ENCODE results near the gene SULT1C4.
"Not testable (repeated sequence)": the region's sequence is repeated elsewhere in the genome, so short reads cannot be mapped to it uniquely, and the experiment has no call there.

SULT1C4 gene

DNA sequence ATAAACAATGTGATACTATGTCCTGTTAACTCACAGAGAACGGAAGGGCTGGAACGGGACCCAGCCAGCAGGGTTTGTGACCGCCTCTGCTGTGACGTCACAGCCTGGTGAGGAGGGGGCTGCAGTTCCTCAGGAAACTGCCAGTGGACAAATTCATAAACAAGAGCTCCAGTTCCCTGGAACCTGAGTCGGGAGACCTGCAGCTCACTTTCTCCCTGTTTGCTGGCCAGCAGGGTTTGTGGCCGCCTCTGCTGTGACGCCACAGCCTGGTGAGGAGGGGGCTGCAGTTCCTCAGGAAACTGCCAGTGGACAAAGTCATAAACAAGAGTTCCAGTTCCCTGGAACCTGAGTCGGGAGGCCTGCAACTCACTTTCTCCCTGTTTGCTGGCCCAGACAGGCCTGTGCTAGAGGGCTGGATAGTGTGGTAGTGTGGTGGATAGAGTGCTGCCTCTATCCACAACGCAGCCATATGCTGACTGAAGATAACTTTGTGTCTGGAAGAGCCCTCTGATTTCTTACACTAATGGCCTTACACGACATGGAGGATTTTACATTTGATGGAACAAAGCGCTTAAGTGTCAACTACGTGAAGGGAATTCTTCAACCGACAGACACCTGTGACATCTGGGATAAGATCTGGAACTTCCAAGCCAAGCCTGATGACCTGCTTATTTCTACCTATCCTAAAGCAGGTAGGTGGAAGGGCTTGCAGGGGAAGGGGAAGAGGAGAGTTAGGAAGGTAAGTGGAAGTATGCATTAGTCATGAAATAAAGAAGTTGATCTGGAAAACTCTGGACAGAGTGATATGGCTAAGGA lies at the start of gene SULT1C4:
Gene SULT1C4 (plus strand): TSS at position 140 of the 816 bp plus-strand sequence. CDS start 384 bp downstream, at position 524.
- DNase-seq: no peak

DNA sequence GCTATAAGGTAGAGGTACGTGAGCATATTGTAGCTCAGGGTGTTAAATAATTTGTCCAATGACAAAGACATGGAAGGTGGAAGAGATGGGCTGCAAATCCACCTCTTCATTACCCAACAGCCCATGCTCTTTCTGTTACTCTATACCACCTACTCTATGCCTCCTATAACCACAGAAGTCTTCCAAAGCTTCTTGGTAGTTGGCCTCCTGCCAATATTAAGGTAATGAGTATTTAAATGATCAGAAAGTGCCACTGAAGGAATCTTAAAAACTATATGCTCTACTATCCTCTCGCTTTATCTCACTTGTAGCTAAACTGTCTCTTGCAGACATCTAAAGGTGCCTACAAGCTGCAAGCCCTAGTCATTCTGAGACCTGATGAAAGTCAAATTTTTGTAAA lies 48.0 kb upstream of the SULT1C4 start:
- DNase-seq: no peak

DNA sequence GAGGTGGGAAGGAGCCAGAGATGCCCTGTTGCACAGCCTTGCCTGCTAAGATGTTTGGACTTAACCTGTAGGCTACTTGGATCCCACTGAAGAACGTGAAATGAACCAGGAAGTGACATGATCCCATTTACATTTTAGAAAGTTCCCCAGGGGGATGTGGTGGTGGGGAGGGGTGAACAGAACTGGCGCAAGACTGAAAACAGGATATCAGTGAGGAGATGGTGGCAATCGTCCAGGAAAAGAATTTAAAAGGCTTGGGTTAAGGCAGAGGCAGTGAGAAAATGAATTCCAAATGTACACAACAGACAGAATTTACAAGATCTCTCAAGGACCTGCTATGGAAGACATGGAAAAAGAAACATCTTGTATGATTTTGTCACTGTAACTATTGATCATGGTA lies 46.8 kb upstream of the SULT1C4 start:
- no peak for DNase-seq

DNA sequence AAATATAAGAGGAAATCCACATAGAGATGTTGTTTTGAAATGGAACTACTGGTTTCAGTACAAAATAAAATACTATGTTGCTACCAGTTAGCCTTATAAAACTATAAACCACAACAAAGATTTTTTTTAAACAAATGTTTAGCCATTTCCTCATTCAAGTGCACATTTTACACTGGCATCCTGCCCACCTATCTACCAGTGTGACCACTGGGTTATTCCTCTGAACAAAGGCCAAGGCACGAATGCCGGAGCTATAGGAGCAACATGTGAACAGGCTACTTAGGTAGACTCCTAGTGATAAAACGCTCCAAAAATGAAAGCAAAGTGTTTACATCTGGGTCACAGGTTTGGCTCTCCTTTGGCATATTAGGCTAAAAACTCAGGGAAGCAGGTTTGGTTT lies 31.8 kb upstream of the SULT1C4 start:
- no peak for DNase-seq

DNA sequence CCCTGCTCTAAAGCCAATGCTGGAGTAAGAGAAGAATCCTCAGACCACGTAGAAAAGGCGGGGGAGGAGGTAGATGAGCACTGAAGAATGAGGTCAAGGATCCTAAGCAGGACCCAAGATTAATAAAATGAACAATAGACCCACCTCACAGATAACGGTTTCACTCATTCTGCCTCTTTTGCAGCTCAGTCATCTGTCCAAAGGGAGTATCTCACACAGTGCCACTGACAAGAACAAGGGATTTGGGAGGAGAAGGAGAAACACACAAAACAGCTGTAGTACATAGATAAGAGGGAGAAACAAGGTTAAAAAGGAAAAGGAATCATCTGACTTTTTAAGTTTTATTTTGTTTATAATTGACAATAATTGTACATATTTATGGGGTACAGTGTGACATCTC lies 30.9 kb upstream of the SULT1C4 start:
- no peak for DNase-seq

DNA sequence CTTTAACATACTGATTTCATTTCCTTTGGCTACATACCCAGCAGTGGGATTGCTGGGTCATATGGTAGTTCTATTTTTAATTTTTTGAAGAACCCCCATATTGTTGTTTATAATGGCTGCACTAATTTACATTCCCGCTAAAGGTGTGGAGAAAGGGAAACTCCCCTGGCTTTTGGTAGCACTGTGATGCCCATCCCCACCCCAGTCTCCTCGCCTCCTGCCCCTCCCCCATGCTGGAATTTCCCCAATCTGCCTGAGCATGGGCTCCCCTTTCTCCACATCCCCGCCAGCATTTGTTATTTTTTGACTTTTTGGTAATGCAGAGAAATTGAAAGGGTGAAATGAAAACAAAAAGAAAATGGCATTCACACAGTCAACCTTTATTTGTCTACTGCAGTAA lies 30.0 kb upstream of the SULT1C4 start:
- no peak for DNase-seq

DNA sequence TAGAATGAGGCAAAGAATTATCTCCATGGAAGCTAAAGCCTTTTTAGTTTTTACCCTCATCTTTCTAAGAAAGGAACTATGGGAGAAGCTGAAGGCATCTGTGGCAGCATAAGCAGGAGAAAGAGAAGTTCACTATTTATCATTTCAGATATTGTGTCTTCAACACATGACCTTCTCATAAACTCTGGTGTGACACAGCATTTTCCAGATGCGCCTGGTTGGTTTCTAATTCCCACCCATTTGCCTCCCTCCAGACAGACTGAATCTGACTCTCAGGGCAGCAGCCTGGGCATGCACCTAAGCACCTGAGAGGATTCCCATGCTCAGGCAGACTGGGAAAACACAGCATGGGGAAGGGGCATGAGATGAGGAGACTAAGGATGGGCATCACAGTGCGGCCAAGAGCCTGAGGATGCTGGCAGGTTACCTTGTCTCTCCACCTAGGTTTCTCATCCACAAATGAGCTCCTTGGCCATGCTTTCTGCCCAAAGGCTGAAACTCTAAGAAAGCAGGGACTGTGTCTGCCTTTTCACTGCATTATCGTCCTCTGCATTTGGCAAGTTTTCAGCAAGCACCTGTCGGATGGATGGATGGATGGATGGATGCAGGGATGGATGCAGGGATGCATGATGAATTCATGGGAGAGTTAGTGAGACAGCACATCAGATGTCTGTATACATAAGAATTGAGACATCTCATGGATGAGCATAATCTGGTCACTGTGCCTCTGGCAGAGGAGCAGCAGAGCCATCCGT lies 28.8 kb upstream of the SULT1C4 start:
- DNase-seq: no peak

DNA sequence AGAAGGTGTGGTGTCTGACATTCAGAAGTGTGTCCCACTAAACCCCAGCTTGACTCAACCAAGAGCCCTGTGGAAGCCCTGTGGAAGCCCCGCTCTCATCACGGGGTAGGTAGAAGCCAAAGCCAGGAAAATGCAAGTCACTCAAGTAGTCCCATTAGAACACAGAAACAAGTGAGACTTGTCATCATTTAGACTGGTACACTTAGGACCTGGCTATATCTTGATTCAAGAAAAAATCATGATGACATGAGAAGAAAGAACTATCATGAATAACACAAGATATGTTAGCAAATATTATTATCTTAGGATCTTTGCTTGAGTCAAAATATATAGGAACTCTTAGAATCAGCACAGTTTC lies 28.2 kb upstream of the SULT1C4 start:
- no peak for DNase-seq

DNA sequence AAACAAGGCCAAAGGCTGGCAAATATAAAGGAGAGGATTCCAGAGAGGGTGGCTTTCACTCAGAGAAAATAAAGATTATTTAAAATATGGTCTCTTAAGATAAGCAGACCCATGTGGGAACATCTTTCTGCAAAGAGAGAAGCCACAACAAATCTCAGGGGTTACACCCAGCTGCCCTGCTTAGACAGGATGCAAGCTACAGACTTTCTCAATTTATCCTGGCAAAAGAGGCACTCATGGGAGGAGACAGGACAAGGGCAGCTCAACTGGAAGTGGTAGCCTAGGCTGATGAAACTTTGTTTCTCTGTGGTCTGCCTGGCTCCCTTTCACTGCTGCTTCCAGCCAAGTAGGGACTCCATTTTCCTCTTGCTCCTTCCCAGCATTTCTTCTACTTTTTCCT lies 25.9 kb upstream of the SULT1C4 start:
- DNase-seq: no peak

DNA sequence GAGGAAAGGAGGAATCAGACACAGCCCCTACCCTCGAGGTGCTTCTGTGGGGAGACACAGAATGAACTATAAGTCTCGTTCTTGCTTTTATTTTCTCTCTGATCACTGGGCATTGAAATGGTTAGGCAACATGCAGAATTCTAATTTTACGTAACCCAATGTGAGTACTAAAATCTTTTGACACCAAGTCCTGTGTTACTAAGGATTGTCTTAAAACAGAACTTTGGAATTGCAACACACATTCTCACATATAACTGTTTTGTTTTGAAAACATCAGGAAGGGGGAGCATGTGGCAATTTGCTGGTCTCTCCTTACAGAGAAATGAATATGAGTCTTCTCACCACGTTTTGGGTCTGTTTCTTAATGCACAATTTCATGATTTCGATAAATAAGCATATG lies 23.6 kb upstream of the SULT1C4 start:
- DNase-seq: no peak

DNA sequence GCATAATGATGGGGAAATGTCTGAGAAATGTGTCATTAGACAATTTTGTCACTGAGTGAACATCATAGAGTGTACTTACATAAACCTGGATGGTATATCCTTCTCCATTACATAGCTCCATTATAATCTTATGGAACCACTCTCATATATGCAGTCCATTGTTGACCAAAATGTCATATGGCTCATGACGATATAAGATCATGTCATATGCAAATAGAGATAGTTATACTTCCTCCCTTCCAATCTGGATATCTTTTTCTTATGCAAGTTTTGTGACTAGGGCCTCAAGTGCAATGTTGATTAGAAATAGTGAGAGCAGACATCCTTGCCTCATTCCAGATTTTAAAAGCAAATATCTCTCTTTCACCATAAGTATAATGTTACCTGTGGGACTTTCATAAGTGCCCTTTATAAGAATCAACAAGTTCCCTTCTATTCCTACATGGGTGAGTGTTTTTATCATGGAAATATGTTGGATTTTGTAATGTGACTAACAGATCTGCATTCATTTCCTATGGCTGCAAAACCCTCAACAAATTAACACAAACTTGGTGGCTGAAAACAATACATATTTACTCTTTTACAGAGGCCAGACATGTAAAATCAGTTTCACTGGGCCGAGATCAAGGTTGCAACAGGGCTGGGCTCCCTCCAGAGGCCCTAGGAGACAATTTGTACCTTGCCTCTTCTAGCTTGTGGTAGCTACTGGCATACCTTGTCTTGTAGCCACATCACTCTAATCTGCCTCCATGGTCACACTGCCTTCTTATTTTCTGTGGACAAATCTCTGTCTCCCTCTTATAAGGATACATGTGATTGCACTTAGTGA lies 21.6 kb upstream of the SULT1C4 start:
- DNase-seq: no peak

DNA sequence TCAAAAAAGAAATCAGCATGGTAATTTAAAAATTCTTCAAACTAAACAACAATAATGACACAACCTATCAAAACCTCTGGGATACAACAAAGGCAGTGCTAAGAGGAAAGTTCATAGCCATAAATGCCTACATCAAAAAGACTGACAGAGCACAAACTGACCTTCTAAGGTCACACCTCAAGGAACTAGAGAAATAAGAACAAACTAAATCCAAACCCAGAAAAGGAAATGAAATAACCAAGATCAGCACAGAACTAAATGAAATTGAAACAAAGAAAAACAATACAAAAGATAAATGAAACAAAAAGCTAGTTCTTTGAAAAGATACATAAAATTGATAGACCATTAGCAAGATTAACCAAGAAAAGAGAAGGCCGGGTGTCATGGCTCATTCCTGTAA lies 18.4 kb upstream of the SULT1C4 start:
- not testable (repeated sequence) for DNase-seq

DNA sequence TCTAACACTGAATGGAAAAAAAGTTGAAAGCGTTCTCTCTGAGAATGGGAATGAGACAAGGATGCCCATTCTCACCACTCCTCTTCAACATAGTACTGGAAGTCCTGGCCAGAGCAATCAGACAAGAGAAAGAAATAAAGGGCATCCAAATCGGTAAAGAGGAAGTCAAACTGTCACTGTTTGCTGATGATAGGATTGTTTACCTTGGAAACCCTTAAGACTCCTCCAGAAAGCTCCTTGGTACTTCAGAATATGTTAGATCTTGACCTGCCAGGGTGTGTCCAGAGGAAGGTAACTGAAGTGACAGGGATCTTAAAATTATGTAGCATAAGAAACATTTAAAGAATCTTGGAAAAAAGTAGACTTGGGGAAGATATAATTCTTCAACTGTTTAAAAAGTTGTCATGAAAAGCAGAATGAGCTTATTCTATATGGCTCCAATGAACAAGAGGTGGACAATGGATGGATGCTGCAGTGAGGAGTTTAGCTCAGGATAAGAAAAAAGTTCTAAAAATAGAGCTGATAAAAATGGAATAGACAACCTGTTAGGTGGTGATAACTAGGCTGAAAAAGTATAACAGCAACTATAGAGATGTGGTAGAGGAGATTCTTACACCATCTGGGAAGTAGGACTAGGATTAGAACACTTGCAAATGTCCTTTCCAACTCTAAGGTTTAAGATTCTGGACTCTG lies 16.8 kb upstream of the SULT1C4 start:
- no peak for DNase-seq

DNA sequence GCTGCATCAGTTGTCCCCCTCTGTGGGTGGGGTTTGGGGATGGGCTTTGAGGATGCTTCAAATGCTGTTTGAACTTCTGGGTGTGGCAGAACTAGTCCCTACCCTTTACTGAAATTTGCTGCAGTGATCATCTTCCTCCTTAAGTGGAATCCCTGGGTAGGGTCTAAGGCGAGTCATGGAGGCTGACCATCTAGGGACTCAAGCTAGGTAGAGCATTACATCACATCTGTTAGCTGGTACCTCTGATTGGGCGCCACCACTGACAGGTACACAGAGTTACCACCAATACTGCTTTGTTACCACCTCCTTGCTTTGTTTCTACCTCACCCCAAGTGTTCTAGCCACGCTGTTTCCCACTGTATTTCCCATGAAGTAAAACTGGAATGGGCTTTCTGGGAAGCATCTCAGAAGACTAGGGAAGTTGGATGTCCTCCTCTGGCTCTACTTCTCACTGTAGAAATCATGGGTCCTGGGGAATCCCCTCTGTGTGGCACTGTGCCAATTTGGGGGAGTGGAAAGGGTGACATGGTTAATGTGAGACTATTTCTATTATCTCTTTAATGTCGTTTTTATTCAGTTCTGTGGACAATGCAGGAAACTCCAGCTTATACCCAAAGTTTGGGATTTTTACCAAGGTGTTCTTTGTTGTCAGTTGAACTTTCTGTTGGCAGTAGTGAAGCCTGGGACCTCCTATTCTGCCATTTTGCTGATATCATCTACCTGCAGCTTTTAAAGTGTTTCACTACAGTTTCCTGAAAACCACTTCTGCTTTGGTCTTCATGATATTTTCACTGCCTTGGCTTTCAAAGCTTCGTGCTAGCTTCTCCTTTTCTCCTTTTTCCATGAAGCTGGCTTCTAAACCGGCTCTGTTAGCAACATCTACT lies 14.5 kb upstream of the SULT1C4 start:
- no peak for DNase-seq

DNA sequence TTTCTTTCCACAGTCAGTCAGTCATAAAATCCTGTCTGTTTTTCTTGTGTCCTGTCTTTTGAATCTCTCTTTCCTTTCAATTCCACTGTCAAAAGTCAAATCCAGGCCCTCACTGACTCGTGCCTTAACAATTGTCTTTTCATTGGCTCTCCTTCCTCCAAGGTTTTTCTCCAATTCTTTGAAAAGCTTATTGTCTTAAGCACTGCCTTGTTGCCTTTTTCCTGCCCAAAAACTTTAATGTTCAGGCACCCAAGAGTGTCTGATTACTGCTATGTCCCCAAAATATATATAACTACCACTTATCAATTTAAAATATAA lies 13.9 kb upstream of the SULT1C4 start:
- DNase-seq: no peak

DNA sequence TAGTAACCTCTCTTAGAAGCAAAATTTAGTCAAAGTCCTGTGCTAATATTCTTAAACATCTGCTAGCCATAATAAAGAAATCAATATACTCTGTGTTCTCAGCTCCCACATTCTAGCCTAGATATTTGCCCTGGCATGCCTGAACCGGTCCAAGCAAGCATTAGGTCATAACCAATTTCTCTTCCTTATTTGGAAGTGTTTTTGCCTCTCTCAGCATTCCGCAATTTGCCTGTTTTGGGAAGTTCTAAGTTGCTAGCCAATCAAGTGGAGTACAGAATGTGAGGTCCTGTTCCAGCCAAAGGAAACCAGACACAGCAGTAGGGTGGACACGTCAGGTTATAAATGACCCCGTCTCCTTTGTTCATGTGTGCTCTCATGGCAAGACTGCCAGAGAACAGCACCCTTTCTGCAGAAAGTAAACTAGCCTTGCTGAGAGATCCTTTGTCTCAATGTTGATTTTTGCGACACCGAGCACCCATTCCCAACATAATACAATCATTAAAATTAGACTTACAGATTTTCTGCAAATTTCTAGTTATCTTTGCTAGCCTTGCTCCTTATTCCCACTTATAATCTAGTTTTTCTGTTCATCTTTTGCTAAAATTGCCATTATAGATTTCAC lies 13.0 kb upstream of the SULT1C4 start:
- DNase-seq: no peak

DNA sequence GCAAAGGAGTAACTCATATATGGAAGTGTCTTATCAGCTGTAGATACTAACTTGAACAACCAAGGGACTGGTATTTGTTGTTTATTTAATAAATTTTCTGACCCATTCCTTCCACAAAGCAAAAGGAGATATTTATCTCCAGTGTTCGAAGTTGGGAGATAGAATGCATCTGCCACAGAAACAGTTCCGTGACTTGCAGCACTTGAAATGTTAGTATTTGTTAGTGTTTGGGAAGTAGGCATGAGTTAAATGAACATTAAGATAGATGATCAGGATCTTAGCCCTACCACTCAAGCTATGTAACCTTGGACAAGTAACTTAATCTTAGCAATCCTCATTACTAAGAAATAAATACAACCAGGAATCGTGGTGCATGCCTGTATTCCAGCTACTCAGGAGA lies 12.1 kb upstream of the SULT1C4 start:
- DNase-seq: no peak

DNA sequence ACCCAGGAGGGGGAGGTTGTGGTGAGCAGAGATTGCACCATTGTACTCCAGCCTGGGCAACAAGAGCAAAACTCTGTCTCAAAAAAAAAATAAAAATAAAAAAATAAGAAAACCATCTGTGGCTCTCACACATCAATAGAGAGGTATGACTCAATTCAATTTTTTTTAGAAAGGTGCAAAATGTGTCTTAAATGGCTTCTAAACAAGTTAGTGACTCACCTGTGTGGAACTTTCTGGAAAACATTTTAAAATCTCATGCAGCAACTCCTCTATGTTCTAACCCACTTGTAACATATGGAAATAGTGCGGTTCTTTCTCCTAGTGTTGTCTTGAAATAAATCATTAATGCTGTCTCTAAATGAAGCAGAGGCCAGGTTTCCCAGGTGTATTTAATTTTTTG lies 10.7 kb upstream of the SULT1C4 start:
- DNase-seq: no peak

DNA sequence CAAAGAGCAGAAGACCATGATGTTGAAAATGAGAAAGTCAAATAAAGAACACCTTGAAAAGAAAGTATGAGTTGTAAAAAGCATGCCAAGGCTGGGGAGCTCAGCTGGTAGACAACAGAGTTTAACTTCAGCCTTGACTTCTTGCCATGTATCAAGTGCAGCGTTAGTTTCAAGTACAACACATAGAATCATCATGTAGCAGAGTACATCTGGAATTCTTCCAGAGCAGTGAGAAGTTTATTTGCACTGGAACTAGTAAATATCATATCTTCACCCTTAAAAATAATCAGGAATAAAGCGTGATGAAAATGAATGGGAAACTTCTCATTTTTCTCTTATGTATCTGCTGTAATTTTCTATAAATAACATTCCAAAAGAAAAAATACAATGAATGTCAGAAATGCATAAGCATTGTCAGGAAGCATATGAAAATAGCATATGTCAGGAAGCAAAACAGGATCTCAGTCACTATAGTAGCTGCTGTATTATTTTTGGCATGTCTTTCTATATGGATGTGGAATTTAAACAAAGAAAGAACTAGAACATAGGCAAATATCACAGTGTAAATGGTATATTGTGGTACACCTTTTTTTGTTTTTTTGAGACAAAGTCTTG lies 10.1 kb upstream of the SULT1C4 start:
- DNase-seq: no peak

DNA sequence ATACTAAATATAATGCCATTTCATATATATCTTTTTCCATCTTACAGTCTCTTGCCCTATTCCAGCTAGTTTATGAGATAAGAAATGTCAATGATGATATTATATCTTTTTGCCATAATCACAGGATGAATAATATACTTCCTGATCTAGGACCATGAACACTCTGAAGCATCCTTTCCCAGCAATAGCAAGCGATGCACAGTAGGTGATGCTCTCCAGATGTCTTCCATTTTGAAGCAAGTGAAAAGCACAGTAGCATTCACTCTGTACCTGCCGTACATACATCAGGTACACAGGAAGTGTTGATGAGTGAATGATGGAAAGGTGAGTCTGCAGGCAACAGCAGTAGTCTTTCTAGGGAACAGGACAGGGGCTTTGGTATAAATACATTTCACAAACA lies 8.6 kb upstream of the SULT1C4 start:
- no peak for DNase-seq

DNA sequence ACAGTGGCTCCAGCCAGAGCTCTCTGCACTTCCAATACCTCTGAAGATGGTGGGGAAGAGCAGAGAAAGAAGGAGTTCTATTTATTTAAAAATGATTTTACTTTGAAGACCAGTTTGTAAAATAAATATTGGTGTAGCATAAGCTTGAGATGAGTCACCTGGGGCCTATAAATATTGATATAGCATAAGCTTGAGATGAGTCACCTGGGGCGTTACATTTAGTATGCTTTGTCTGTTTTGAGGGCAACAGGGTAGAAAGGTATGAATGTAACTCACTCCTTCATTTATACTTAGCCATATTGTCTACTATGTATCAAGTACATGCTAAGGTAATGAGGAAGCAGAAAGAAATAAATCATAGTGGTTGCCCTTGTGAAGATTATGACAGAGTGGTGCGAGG lies 7.7 kb upstream of the SULT1C4 start:
- no peak for DNase-seq

Data from activated CD4-positive, alpha-beta T cell treated with anti-CD3 and anti-CD28 coated beads for 1 hour (primary cell).